WTC11 (cell line): ENCODE data around the gene EN2. TPM values are rescaled to one million over a fixed set of nuclear protein-coding genes. Genes with fewer than 3 reads are reported as not detected.

ENCODE experiments used
- ATAC-seq: fragments of 200-7000 bp; cut with Tn5 transposase; 2 replicates; pipeline ENCODE4 v1.10.0; 2021; ENCODE audit warnings: mild to moderate bottlenecking, moderate library complexity
- CTCF ChIA-PET: fragments of 300-600 bp; sonication (Branson Sonifier 250); formaldehyde crosslinking; loops from one replicate; lab custom pipeline; 2021; ENCODE audit warnings: antibody characterized with exemption; lab: Charles Lee
- POLR2A ChIA-PET: fragments of 350-600 bp; sonication (Branson Sonifier 250); formaldehyde crosslinking; loops from one replicate; lab custom pipeline; 2021; ENCODE audit warnings: antibody characterized with exemption; lab: Charles Lee
- DNase-seq: peaks from one replicate; pipeline ENCODE4 v3.0.0; 2021; ENCODE audit warnings: low spot score
- H3K27ac Mint-ChIP-seq: 2 replicates; pipeline ENCODE4 v1.8.0; 2021; ENCODE audit warnings: mixed read lengths
- H3K27me3 Mint-ChIP-seq: 2 replicates; pipeline ENCODE4 v1.8.0; 2021; ENCODE audit warnings: low read depth, mild to moderate bottlenecking, moderate library complexity, mixed read lengths
- H3K36me3 Mint-ChIP-seq: 2 replicates; pipeline ENCODE4 v1.8.0; 2021; ENCODE audit warnings: mixed read lengths
- H3K4me1 Mint-ChIP-seq: 2 replicates; pipeline ENCODE4 v1.8.0; 2022; ENCODE audit warnings: mixed read lengths
- H3K4me3 Mint-ChIP-seq: 2 replicates; pipeline ENCODE4 v1.8.0; 2021; ENCODE audit warnings: mild to moderate bottlenecking, moderate library complexity, mixed read lengths
- H3K9me3 Mint-ChIP-seq: 2 replicates; pipeline ENCODE4 v1.8.0; 2021; ENCODE audit warnings: mixed read lengths
- GABPB1 ChIP-seq: sonication (generic); formaldehyde crosslinking; IDR thresholded peaks from 2 replicates; pipeline ENCODE4 v1.8.1; 2023; ENCODE audit warnings: mild to moderate bottlenecking, missing genetic modification reagents
- MYBL2 ChIP-seq: sonication (generic); formaldehyde crosslinking; IDR thresholded peaks from 2 replicates; pipeline ENCODE4 v1.8.1; 2023; ENCODE audit warnings: mild to moderate bottlenecking, moderate library complexity, missing genetic modification reagents
- SOX15 ChIP-seq: fragments of 250-450 bp; sonication (Bioruptor Pico); IDR thresholded peaks from 2 replicates; pipeline ENCODE4 v1.9.0; 2021; ENCODE audit warnings: mild to moderate bottlenecking
- ZNF423 ChIP-seq: fragments of 250-450 bp; sonication (Bioruptor Pico); IDR thresholded peaks from 2 replicates; pipeline ENCODE4 v2.1.2; 2022; ENCODE audit warnings: mild to moderate bottlenecking, moderate library complexity
- total RNA-seq: library from RNA; stranded (reverse); gene quantifications from 3 replicates; pipeline ENCODE4 v1.2.3, GENCODE V29; 2021
- TF ChIP-seq, protein P1 (sequence below): sonication (generic); formaldehyde crosslinking; IDR thresholded peaks from 2 replicates; pipeline ENCODE4 v1.8.1; 2022; ENCODE audit warnings: low read depth, missing genetic modification reagents, borderline replicate concordance
- TF ChIP-seq, protein P2 (sequence below): sonication (generic); formaldehyde crosslinking; IDR thresholded peaks from 2 replicates; pipeline ENCODE4 v1.8.0; 2023; ENCODE audit warnings: missing genetic modification reagents, mild to moderate bottlenecking, borderline replicate concordance
- TF ChIP-seq, protein P3 (sequence below): sonication (generic); formaldehyde crosslinking; IDR thresholded peaks from 2 replicates; pipeline ENCODE4 v1.8.1; 2023; ENCODE audit warnings: mild to moderate bottlenecking, missing genetic modification reagents
- TF ChIP-seq, protein P4 (sequence below): fragments of 250-450 bp; sonication (Bioruptor Pico); IDR thresholded peaks from 2 replicates; pipeline ENCODE4 v1.9.0; 2021; ENCODE audit warnings: mild to moderate bottlenecking

EN2 gene
- total RNA-seq, 1 experiment from 2014 or later, result not detected

DNA sequence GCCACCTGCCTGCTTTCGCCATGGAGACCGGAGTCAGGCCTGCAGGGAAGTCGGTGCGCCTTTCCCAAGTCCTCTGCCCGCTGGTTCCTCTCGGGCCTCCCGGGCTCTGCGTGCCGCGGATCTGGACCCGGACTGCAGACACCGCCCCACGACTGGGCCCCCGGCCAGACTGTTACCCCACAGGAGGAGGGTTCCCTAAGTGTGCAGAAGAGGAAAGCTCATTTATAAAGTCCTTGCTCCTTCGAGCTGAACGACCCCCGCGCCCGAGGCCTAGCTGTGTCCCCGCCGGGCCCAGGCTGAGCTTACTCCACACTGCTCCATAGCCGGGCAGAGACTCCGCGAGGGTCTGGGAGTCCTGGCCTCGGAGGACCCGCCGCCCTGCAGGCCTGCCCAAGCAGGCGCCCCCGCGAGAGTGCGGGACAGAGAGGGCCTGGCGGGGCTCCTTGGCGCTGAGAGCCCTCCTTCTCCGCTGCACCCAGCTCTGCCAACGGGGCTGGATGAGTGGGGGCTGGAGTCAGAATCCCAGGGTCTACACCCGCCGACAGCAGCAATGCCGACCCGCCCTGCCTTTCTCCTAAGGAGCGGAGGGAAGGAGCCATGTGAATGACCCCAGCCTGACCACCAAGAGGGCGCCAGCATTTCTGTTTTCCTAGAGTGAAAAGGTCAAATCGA lies 8.3 kb downstream of the EN2 start (continued):
- TF ChIP-seq, protein P1, sequence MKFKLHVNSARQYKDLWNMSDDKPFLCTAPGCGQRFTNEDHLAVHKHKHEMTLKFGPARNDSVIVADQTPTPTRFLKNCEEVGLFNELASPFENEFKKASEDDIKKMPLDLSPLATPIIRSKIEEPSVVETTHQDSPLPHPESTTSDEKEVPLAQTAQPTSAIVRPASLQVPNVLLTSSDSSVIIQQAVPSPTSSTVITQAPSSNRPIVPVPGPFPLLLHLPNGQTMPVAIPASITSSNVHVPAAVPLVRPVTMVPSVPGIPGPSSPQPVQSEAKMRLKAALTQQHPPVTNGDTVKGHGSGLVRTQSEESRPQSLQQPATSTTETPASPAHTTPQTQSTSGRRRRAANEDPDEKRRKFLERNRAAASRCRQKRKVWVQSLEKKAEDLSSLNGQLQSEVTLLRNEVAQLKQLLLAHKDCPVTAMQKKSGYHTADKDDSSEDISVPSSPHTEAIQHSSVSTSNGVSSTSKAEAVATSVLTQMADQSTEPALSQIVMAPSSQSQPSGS (CRISPR knock-in tag), result no peak
- TF ChIP-seq, all 79 proteins: peak for 0

DNA sequence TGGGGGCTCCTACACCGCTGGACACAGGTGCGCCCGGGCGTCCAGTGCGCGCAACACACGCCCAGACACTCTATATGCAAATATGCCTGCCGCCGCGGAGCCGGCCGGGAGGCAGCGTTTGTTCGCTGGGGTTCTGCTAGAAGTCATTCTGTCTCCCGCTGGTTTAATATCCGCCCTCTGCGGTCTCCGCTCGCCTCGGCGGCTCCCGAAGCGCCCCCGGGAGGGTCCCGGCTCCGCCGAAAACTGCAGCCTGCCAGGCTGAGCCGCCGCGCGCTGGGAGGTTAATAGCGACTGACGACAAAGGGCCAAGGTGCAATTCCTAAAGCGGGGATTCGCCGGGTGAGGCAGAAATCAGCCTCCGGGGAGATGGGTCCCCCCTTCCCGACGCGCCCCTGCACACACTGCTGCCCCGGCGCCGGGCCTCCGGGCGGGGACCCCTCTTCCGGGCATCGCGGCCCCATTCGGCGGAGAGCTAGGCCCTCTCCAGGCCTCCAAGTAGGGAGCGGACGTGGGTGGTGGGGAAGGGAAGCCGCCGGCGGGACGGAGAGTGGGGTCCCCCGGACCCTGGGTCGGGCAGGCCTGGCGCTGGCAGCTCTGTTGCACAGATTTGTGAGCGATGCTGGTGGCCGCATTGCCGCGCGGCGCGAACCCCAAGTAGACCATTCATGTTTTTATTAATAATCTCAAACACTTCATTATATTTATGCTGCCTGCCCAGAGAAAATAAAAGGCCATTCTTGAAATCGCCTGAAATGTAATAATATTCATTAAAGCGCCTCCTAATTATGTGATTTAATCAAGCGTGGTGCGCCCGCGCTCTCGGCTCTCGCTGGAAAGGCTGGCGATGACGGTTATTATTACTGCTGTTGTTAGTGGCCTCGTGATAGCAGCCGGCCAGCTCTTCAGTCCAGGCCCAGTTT lies 9.1 kb downstream of the EN2 start:
- H3K4me1 Mint-ChIP-seq, result peaks cover 36% of the 10 kb centered on the region
- peak overlapping the region; percentile 63 for H3K4me3 Mint-ChIP-seq
- DNase-seq, result peak; percentile 86
- no peak overlapping the region for H3K27ac Mint-ChIP-seq
- peak; percentile 54 for ATAC-seq
- TF ChIP-seq, protein P2, sequence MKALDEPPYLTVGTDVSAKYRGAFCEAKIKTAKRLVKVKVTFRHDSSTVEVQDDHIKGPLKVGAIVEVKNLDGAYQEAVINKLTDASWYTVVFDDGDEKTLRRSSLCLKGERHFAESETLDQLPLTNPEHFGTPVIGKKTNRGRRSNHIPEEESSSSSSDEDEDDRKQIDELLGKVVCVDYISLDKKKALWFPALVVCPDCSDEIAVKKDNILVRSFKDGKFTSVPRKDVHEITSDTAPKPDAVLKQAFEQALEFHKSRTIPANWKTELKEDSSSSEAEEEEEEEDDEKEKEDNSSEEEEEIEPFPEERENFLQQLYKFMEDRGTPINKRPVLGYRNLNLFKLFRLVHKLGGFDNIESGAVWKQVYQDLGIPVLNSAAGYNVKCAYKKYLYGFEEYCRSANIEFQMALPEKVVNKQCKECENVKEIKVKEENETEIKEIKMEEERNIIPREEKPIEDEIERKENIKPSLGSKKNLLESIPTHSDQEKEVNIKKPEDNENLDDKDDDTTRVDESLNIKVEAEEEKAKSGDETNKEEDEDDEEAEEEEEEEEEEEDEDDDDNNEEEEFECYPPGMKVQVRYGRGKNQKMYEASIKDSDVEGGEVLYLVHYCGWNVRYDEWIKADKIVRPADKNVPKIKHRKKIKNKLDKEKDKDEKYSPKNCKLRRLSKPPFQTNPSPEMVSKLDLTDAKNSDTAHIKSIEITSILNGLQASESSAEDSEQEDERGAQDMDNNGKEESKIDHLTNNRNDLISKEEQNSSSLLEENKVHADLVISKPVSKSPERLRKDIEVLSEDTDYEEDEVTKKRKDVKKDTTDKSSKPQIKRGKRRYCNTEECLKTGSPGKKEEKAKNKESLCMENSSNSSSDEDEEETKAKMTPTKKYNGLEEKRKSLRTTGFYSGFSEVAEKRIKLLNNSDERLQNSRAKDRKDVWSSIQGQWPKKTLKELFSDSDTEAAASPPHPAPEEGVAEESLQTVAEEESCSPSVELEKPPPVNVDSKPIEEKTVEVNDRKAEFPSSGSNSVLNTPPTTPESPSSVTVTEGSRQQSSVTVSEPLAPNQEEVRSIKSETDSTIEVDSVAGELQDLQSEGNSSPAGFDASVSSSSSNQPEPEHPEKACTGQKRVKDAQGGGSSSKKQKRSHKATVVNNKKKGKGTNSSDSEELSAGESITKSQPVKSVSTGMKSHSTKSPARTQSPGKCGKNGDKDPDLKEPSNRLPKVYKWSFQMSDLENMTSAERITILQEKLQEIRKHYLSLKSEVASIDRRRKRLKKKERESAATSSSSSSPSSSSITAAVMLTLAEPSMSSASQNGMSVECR (CRISPR knock-in tag), result no peak
- no peak for TF ChIP-seq GABPB1
- TF ChIP-seq MYBL2 (CRISPR knock-in tag), result no peak
- TF ChIP-seq, protein P3, sequence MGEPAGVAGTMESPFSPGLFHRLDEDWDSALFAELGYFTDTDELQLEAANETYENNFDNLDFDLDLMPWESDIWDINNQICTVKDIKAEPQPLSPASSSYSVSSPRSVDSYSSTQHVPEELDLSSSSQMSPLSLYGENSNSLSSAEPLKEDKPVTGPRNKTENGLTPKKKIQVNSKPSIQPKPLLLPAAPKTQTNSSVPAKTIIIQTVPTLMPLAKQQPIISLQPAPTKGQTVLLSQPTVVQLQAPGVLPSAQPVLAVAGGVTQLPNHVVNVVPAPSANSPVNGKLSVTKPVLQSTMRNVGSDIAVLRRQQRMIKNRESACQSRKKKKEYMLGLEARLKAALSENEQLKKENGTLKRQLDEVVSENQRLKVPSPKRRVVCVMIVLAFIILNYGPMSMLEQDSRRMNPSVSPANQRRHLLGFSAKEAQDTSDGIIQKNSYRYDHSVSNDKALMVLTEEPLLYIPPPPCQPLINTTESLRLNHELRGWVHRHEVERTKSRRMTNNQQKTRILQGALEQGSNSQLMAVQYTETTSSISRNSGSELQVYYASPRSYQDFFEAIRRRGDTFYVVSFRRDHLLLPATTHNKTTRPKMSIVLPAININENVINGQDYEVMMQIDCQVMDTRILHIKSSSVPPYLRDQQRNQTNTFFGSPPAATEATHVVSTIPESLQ (CRISPR knock-in tag), result no peak
- TF ChIP-seq ZNF423 (CRISPR knock-in tag), result peak; percentile 31; the same call in 1 of the 2 replicates
- no peak for TF ChIP-seq SOX15 (CRISPR knock-in tag)
- TF ChIP-seq, protein P4, sequence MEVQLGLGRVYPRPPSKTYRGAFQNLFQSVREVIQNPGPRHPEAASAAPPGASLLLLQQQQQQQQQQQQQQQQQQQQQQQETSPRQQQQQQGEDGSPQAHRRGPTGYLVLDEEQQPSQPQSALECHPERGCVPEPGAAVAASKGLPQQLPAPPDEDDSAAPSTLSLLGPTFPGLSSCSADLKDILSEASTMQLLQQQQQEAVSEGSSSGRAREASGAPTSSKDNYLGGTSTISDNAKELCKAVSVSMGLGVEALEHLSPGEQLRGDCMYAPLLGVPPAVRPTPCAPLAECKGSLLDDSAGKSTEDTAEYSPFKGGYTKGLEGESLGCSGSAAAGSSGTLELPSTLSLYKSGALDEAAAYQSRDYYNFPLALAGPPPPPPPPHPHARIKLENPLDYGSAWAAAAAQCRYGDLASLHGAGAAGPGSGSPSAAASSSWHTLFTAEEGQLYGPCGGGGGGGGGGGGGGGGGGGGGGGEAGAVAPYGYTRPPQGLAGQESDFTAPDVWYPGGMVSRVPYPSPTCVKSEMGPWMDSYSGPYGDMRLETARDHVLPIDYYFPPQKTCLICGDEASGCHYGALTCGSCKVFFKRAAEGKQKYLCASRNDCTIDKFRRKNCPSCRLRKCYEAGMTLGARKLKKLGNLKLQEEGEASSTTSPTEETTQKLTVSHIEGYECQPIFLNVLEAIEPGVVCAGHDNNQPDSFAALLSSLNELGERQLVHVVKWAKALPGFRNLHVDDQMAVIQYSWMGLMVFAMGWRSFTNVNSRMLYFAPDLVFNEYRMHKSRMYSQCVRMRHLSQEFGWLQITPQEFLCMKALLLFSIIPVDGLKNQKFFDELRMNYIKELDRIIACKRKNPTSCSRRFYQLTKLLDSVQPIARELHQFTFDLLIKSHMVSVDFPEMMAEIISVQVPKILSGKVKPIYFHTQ (CRISPR knock-in tag), result no peak
- CTCF ChIA-PET, result interaction anchor here (0.9 kb wide), 1 partner anchor 66 kb away, joined by 3 read pairs; no protein-coding TSS in a partner anchor
- POLR2A ChIA-PET, result no interaction called here
- no peaks in the 10 kb centered on the region for H3K9me3 Mint-ChIP-seq
- peaks cover 100% of the 10 kb centered on the region for H3K27me3 Mint-ChIP-seq
- no peaks in the 10 kb centered on the region for H3K36me3 Mint-ChIP-seq
